Measurements from ENCODE around the gene TRIM63. TPM values are rescaled to one million over a fixed set of nuclear protein-coding genes. Genes with fewer than 3 reads are reported as not detected.
A peak's percentile ranks its signal among the peaks of the same experiment; 100 is the strongest.

TRIM63 gene
- total RNA-seq, 1 donor from 2014 or later: 4.7 TPM

GRCh38 chr1:26055041-26055440 lies 12.4 kb downstream of the TRIM63 start:
- DNase-seq: no peak

GRCh38 chr1:26053718-26054560 lies 13.5 kb downstream of the TRIM63 start:
- DNase-seq: no peak

GRCh38 chr1:26050248-26050640 lies 17.2 kb downstream of the TRIM63 start:
- DNase-seq: no peak

GRCh38 chr1:26049531-26050247 lies 17.7 kb downstream of the TRIM63 start:
- DNase-seq: no peak

GRCh38 chr1:26047278-26047874 lies 20.1 kb downstream of the TRIM63 start:
- no peak for DNase-seq

GRCh38 chr1:26046246-26047095 lies 21.0 kb downstream of the TRIM63 start:
- no peak for DNase-seq

GRCh38 chr1:26045722-26046245 lies 21.6 kb downstream of the TRIM63 start, which contains the start of gene SLC30A2:
Gene SLC30A2, minus strand, starts transcription at chr1:26046118. Its CDS starts 222 bp downstream, at chr1:26045896.
- no peak for DNase-seq

- no peak for DNase-seq
These were observed 22.3 kb downstream of the TRIM63 start for GRCh38 chr1:26044971-26045721.

- DNase-seq: no peak
These were observed 23.0 kb downstream of the TRIM63 start for GRCh38 chr1:26044414-26044813.

GRCh38 chr1:26043765-26044164 lies 23.7 kb downstream of the TRIM63 start:
- no peak for DNase-seq

- no peak for DNase-seq
These were observed 25.5 kb downstream of the TRIM63 start for GRCh38 chr1:26041978-26042377.

- no peak for DNase-seq
These were observed 26.0 kb downstream of the TRIM63 start for GRCh38 chr1:26041401-26041800.

GRCh38 chr1:26038904-26039303 lies 28.5 kb downstream of the TRIM63 start:
- DNase-seq: no peak

- DNase-seq: no peak
These were observed 29.0 kb downstream of the TRIM63 start for GRCh38 chr1:26038477-26038876.

- no peak for DNase-seq
These were observed 29.5 kb downstream of the TRIM63 start for GRCh38 chr1:26037904-26038303.

- no peak for DNase-seq
These were observed 30.6 kb downstream of the TRIM63 start for GRCh38 chr1:26036756-26037281.

- peak; percentile 55 for DNase-seq
These were observed 31.3 kb downstream of the TRIM63 start for GRCh38 chr1:26035959-26036755.

- DNase-seq: peak; percentile 63
These were observed 32.0 kb downstream of the TRIM63 start for GRCh38 chr1:26035203-26035958.

Measured in skin of body (tissue), 2 donors.